ENCODE results near the gene CACNA2D4. TPM values are rescaled to one million over a fixed set of nuclear protein-coding genes. Genes with fewer than 3 reads are reported as not detected.

The CACNA2D4 gene
- total RNA-seq, 6 experiments from 2014 or later: 0.07 to 0.26 (median 0.23) TPM; not detected in 2

GRCh38 chr12:1910468-1910867 is 8.0 kb downstream of the CACNA2D4 start:
- peaks cover 5% of the 10 kb centered on the region for H3K36me3 Mint-ChIP-seq (ENCODE audit: low read depth)
- TF ChIP-seq, protein P1, sequence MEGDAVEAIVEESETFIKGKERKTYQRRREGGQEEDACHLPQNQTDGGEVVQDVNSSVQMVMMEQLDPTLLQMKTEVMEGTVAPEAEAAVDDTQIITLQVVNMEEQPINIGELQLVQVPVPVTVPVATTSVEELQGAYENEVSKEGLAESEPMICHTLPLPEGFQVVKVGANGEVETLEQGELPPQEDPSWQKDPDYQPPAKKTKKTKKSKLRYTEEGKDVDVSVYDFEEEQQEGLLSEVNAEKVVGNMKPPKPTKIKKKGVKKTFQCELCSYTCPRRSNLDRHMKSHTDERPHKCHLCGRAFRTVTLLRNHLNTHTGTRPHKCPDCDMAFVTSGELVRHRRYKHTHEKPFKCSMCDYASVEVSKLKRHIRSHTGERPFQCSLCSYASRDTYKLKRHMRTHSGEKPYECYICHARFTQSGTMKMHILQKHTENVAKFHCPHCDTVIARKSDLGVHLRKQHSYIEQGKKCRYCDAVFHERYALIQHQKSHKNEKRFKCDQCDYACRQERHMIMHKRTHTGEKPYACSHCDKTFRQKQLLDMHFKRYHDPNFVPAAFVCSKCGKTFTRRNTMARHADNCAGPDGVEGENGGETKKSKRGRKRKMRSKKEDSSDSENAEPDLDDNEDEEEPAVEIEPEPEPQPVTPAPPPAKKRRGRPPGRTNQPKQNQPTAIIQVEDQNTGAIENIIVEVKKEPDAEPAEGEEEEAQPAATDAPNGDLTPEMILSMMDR (IDR thresholded peaks at IDR 0.05): no peak
- DNase-seq: no peak
- H3K9me3 Mint-ChIP-seq: peaks cover 4% of the 10 kb centered on the region
- no peak overlapping the region for H3K27ac Mint-ChIP-seq
- H3K27me3 Mint-ChIP-seq (ENCODE audit: insufficient read depth): peaks cover 4% of the 10 kb centered on the region
- no peak overlapping the region for H3K4me3 Mint-ChIP-seq
- H3K4me1 Mint-ChIP-seq (ENCODE audit: low read depth): peaks cover 12% of the 10 kb centered on the region

- H3K4me1 Mint-ChIP-seq (ENCODE audit: low read depth): peaks cover 12% of the 10 kb centered on the region
- TF ChIP-seq, protein P1 (IDR thresholded peaks at IDR 0.05): no peak
- H3K27me3 Mint-ChIP-seq (ENCODE audit: insufficient read depth): peaks cover 2% of the 10 kb centered on the region
- H3K36me3 Mint-ChIP-seq (ENCODE audit: low read depth): peaks cover 5% of the 10 kb centered on the region
- H3K4me3 Mint-ChIP-seq: no peak overlapping the region
- H3K9me3 Mint-ChIP-seq: peaks cover 15% of the 10 kb centered on the region
- DNase-seq: no peak
- no peak overlapping the region for H3K27ac Mint-ChIP-seq
These were observed 9.7 kb downstream of the CACNA2D4 start for GRCh38 chr12:1908758-1909157.

- Mint-ChIP-seq H3K27me3 (ENCODE audit: insufficient read depth) (peaks cover 2% of the 10 kb centered on the region; the same call in 1 of the 2 replicates), H3K36me3 (ENCODE audit: low read depth) (peaks cover 9% of the 10 kb centered on the region), H3K9me3 (peaks cover 21% of the 10 kb centered on the region), H3K4me1 (ENCODE audit: low read depth) (peaks cover 9% of the 10 kb centered on the region), H3K4me3 (no peak overlapping the region), H3K27ac (no peak overlapping the region)
- TF ChIP-seq, protein P1 (IDR thresholded peaks at IDR 0.05): no peak
- DNase-seq: no peak
These were observed 10.5 kb downstream of the CACNA2D4 start for GRCh38 chr12:1907652-1908611.

GRCh38 chr12:1906579-1906978 is 11.9 kb downstream of the CACNA2D4 start:
- DNase-seq: no peak
- Mint-ChIP-seq H3K4me3 (no peak overlapping the region), H3K36me3 (ENCODE audit: low read depth) (peaks cover 14% of the 10 kb centered on the region), H3K27me3 (ENCODE audit: insufficient read depth) (peaks cover 4% of the 10 kb centered on the region; the same call in 1 of the 2 replicates), H3K4me1 (ENCODE audit: low read depth) (no peaks in the 10 kb centered on the region), H3K9me3 (peaks cover 31% of the 10 kb centered on the region), H3K27ac (no peak overlapping the region)
- TF ChIP-seq, protein P1 (IDR thresholded peaks at IDR 0.05): no peak

GRCh38 chr12:1904875-1905274 is 13.6 kb downstream of the CACNA2D4 start:
- Mint-ChIP-seq H3K9me3 (peaks cover 31% of the 10 kb centered on the region), H3K27ac (no peak overlapping the region), H3K27me3 (ENCODE audit: insufficient read depth) (peaks cover 4% of the 10 kb centered on the region), H3K4me3 (no peak overlapping the region), H3K36me3 (ENCODE audit: low read depth) (peaks cover 14% of the 10 kb centered on the region), H3K4me1 (ENCODE audit: low read depth) (no peaks in the 10 kb centered on the region)
- TF ChIP-seq, protein P1 (IDR thresholded peaks at IDR 0.05): no peak
- no peak for DNase-seq
